LNCAP (cell line): Measurements from ENCODE around the gene CCR5.

Experiments used
- CTCF ChIP-seq: fragments of 450-650 bp; IDR thresholded peaks from 2 replicates; pipeline ENCODE4 v1.5.1; 2017; ENCODE audit warnings: mild to moderate bottlenecking

Gene CCR5

GRCh38 chr3:46400000-46400734 lies 29.4 kb downstream of the CCR5 start:
- TF ChIP-seq CTCF, result no peak

GRCh38 chr3:46400846-46401245 lies 30.1 kb downstream of the CCR5 start:
- TF ChIP-seq CTCF, result no peak

- TF ChIP-seq CTCF, result no peak
Observed at GRCh38 chr3:46401579-46401978, 30.8 kb downstream of the CCR5 start.

- no peak for TF ChIP-seq CTCF
Observed at GRCh38 chr3:46405301-46406019, 34.7 kb downstream of the CCR5 start.

GRCh38 chr3:46406443-46406787 lies 35.7 kb downstream of the CCR5 start:
- TF ChIP-seq CTCF, result no peak

- TF ChIP-seq CTCF, result no peak
Observed at GRCh38 chr3:46406788-46407611, 36.3 kb downstream of the CCR5 start, which contains the start of the genes CCR5AS and CCRL2. Gene CCR5AS, minus strand, starts transcription at chr3:46407066. Gene CCRL2, plus strand, starts transcription at chr3:46407259. Its CDS starts 821 bp downstream, at chr3:46408080.

- no peak for TF ChIP-seq CTCF
Observed at GRCh38 chr3:46407970-46408369, 37.2 kb downstream of the CCR5 start.
